ENCODE data around the gene RAB9A. TPM values are rescaled to one million over a fixed set of nuclear protein-coding genes. Genes with fewer than 3 reads are reported as not detected.

RAB9A gene
- total RNA-seq, 1 experiment from 2014 or later = 26.7 TPM

- peaks cover 51% of the 10 kb centered on the region for H3K4me1 ChIP-seq (replicated peaks; ENCODE audit: insufficient read depth)
- ChIA-PET CTCF (interaction anchor here (0.6 kb wide), 1 partner anchor 10 kb away, joined by 5 read pairs; no protein-coding TSS in a partner anchor), POLR2A (ENCODE audit: unreplicated experiment) (no interaction called here)
- peaks cover 30% of the 10 kb centered on the region; the same call in 1 of the 2 replicates for H3F3A ChIP-seq (ENCODE audit: insufficient read depth, low read depth)
- H3K27ac ChIP-seq = peak overlapping the region; percentile 82
- peak overlapping the region; percentile 63 for H3K4me3 ChIP-seq
- H3K36me3 ChIP-seq (ENCODE audit: low read depth) = peaks cover 6% of the 10 kb centered on the region; the same call in 1 of the 2 replicates
- peak overlapping the region; percentile 96 for H3K4me2 ChIP-seq
- intact Hi-C loops (cut with micrococcal nuclease; ENCODE audit: unreplicated experiment) = loop anchor here (1.0 kb wide), 1 partner anchor 33 kb away; no protein-coding TSS in a partner anchor
- DNase-seq = no peak
- BruUV-seq (replicated peaks) = no TSS peak
- no peak overlapping the region for H2AFZ ChIP-seq
- no peaks in the 10 kb centered on the region for H3K9me3 ChIP-seq (ENCODE audit: insufficient read depth, low read depth)
- H3K27me3 ChIP-seq (ENCODE audit: insufficient read depth, low read depth) = no peaks in the 10 kb centered on the region
- peaks cover 7% of the 10 kb centered on the region; the same call in 1 of the 2 replicates for H4K20me1 ChIP-seq (ENCODE audit: insufficient read depth)
- H3K79me2 ChIP-seq (ENCODE audit: low read depth) = peaks cover 65% of the 10 kb centered on the region
- TF ChIP-seq EZH2 (IDR thresholded peaks at IDR 0.05; ENCODE audit: low read depth) = no peak
- TF ChIP-seq CTCF (conservative IDR thresholded peaks at IDR 0.05) = peak; percentile 52; the same call in 1 of the 2 replicates
- H3K9me2 ChIP-seq (ENCODE audit: insufficient read depth) = no peaks in the 10 kb centered on the region
Measured at GRCh38 chrX:13690836-13691235, 1.9 kb downstream of the RAB9A start.

DNA sequence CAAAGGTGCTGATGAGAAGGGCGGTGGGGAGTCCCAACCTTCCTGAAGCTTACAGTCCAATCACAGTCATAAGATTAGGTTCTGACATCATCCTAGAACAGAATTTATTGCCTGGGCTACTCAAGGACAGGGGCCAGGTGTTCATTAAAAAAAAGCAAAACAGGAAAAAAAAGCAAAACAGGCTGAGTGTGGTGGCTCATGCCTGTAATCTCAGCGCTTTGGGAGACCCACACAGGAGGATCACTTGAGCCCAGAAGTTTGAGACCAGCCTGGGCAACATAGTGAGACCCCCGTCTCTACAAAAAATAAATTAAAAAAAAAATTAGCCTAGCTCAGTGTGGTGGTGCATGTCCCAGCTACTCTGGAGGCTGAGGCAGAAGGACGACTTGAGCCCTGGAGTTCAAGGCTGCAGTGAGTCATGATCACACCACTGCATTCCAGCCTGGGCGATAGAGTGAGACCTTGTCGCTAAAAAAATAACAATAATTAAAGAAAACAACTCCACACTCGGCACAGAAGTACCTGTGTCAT lies 3.0 kb downstream of the RAB9A start:
- intact Hi-C loops (cut with micrococcal nuclease; ENCODE audit: unreplicated experiment) = loop anchor here (1.0 to 2.0 kb wide), 2 partner anchors 34 to 43 kb away; partner anchors contain the start of genes OFD1 and TRAPPC2
- CTCF ChIA-PET = interaction anchor here (0.6 kb wide), 2 partner anchors 153 to 186 kb away, joined by 3 to 5 read pairs; no protein-coding TSS in a partner anchor
- peaks cover 30% of the 10 kb centered on the region; the same call in 1 of the 2 replicates for H3F3A ChIP-seq (ENCODE audit: insufficient read depth, low read depth)
- no TSS peak for BruUV-seq (replicated peaks)
- no peak overlapping the region; the same call in 1 of the 2 replicates for H3K4me3 ChIP-seq
- POLR2A ChIA-PET (ENCODE audit: unreplicated experiment) = no interaction called here
- peaks cover 6% of the 10 kb centered on the region; the same call in 1 of the 2 replicates for H3K36me3 ChIP-seq (ENCODE audit: low read depth)
- no peaks in the 10 kb centered on the region for H3K9me3 ChIP-seq (ENCODE audit: insufficient read depth, low read depth)
- H3K4me1 ChIP-seq (replicated peaks; ENCODE audit: insufficient read depth) = peaks cover 50% of the 10 kb centered on the region
- H3K9me2 ChIP-seq (ENCODE audit: insufficient read depth) = no peaks in the 10 kb centered on the region
- TF ChIP-seq EZH2 (IDR thresholded peaks at IDR 0.05; ENCODE audit: low read depth) (no peak), CTCF (conservative IDR thresholded peaks at IDR 0.05) (no peak)
- no peaks in the 10 kb centered on the region for H3K27me3 ChIP-seq (ENCODE audit: insufficient read depth, low read depth)
- peak overlapping the region; percentile 90 for H3K27ac ChIP-seq
- peak overlapping the region; percentile 96 for H3K4me2 ChIP-seq
- H3K79me2 ChIP-seq (ENCODE audit: low read depth) = peaks cover 76% of the 10 kb centered on the region
- no peak for DNase-seq
- peaks cover 7% of the 10 kb centered on the region; the same call in 1 of the 2 replicates for H4K20me1 ChIP-seq (ENCODE audit: insufficient read depth)
- no peak overlapping the region for H2AFZ ChIP-seq

DNA sequence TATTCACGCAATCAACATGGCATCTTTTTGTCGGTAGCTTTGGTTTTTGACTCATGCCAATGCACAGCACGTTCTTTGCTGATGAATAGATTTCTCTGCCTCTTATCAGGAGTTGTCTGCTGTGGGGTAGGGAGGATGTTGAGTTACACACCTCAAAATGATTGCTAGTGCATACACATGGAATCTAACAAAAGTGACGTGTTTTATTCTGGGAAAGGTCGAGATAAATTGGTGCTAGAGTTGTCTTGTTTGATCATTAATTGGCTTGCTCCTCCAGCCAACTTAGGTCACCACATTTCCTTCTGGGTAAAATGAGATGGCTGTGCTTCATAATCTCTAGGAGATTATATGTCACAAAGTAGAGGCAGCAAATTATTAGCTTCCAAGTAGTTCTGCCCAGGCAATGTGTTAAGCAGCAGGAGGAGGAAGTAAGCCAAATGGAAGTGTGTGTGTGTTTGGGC lies 3.9 kb downstream of the RAB9A start:
- no peaks in the 10 kb centered on the region for H3K9me3 ChIP-seq (ENCODE audit: insufficient read depth, low read depth)
- peaks cover 30% of the 10 kb centered on the region; the same call in 1 of the 2 replicates for H3F3A ChIP-seq (ENCODE audit: insufficient read depth, low read depth)
- TF ChIP-seq EZH2 (IDR thresholded peaks at IDR 0.05; ENCODE audit: low read depth) (no peak), CTCF (conservative IDR thresholded peaks at IDR 0.05) (no peak)
- no TSS peak for BruUV-seq (replicated peaks)
- CTCF ChIA-PET = interaction anchor here (0.8 kb wide), 1 partner anchor 44 kb away, joined by 3 read pairs; no protein-coding TSS in a partner anchor
- H4K20me1 ChIP-seq (ENCODE audit: insufficient read depth) = peaks cover 7% of the 10 kb centered on the region; the same call in 1 of the 2 replicates
- peaks cover 52% of the 10 kb centered on the region for H3K4me1 ChIP-seq (replicated peaks; ENCODE audit: insufficient read depth)
- H3K4me2 ChIP-seq = peak overlapping the region; percentile 96
- peaks cover 85% of the 10 kb centered on the region for H3K79me2 ChIP-seq (ENCODE audit: low read depth)
- H3K27ac ChIP-seq = peak overlapping the region; percentile 90
- DNase-seq = no peak
- peaks cover 6% of the 10 kb centered on the region; the same call in 1 of the 2 replicates for H3K36me3 ChIP-seq (ENCODE audit: low read depth)
- peak overlapping the region; percentile 22; the same call in 1 of the 2 replicates for H3K4me3 ChIP-seq
- intact Hi-C loops (cut with micrococcal nuclease; ENCODE audit: unreplicated experiment) = loop anchor here (2.0 kb wide), 1 partner anchor 42 kb away; the partner anchor contains the start of genes OFD1 and TRAPPC2
- no peaks in the 10 kb centered on the region for H3K9me2 ChIP-seq (ENCODE audit: insufficient read depth)
- no peak overlapping the region for H2AFZ ChIP-seq
- H3K27me3 ChIP-seq (ENCODE audit: insufficient read depth, low read depth) = no peaks in the 10 kb centered on the region
- POLR2A ChIA-PET (ENCODE audit: unreplicated experiment) = interaction anchor here (0.5 kb wide), 1 partner anchor 42 kb away, joined by 6 read pairs; the partner anchor contains the start of genes OFD1 and TRAPPC2

Data from PC-9 (cell line).